SK-N-MC (cell line): Measurements from ENCODE around the gene FAM161A.
A peak's percentile ranks its signal among the peaks of the same experiment; 100 is the strongest.
"Not testable (repeated sequence)": the region's sequence is repeated elsewhere in the genome, so short reads cannot be mapped to it uniquely, and the experiment has no call there.

Source experiments
- DNase-seq: peaks from one replicate; pipeline ENCODE4 v3.0.0-alpha.2; 2011; ENCODE audit warnings: low read depth, low spot score
- H3K27ac ChIP-seq: fragments of 200-600 bp; sonication (generic); 2 replicates; pipeline ENCODE4 v1.5.1; 2016; ENCODE audit warnings: mixed run types
- H3K36me3 ChIP-seq: fragments of 200-600 bp; sonication (generic); 2 replicates; pipeline ENCODE4 v1.6.1; 2017; ENCODE audit warnings: antibody characterized with exemption, low read length, mixed read lengths; ENCODE audit not compliant: insufficient read depth
- H3K4me3 ChIP-seq: fragments of 200-600 bp; sonication (generic); 2 replicates; pipeline ENCODE4 v1.5.1; 2016
- H3K9ac ChIP-seq: fragments of 200-600 bp; sonication (generic); 2 replicates; pipeline ENCODE4 v1.8.0; 2017; ENCODE audit warnings: mixed run types, mixed read lengths; ENCODE audit not compliant: insufficient read length
- H3K9me3 ChIP-seq: fragments of 200-600 bp; sonication (generic); 2 replicates; pipeline ENCODE4 v1.6.1; 2017; ENCODE audit warnings: low read depth, mild to moderate bottlenecking, antibody characterized with exemption, low read length, moderate library complexity, mixed read lengths
- EZH2 ChIP-seq: fragments of 200-600 bp; sonication (generic); IDR thresholded peaks from one replicate; pipeline ENCODE4 v1.6.1; 2017; ENCODE audit warnings: antibody characterized with exemption
- FOXP2 ChIP-seq: optimal IDR thresholded peaks from 2 replicates; pipeline ENCODE3; 2011; ENCODE audit warnings: mild to moderate bottlenecking, moderate library complexity; ENCODE audit not compliant: insufficient read depth; ENCODE audit errors: extremely low read length, control extremely low read depth
- POLR2AphosphoS5 ChIP-seq: IDR thresholded peaks from 2 replicates; pipeline ENCODE4 v1.6.1; 2012; ENCODE audit warnings: mild to moderate bottlenecking, low read depth, low read length, borderline replicate concordance

Gene FAM161A

DNA sequence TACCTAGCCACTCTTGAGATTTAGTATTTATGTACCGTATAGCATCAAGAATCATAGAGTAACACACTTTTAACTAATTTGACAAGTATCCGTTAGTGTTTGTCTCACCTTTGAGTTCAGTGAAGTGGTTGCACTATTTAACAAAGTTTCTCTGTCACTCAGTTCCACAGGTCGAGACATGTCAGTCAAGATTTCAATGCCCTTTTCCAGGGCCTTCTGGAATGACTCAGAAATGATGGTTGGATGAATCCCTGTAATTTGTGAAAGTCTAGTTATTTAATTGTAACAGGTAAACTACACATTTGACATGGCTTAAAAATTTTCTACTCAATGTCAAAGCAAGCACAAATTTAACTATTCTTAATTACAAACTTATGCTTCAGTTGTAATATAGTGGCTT is 24.9 kb upstream of the FAM161A start:
- DNase-seq = no peak
- TF ChIP-seq FOXP2 = no peak
- TF ChIP-seq EZH2 = no peak
- TF ChIP-seq POLR2AphosphoS5 = no peak

DNA sequence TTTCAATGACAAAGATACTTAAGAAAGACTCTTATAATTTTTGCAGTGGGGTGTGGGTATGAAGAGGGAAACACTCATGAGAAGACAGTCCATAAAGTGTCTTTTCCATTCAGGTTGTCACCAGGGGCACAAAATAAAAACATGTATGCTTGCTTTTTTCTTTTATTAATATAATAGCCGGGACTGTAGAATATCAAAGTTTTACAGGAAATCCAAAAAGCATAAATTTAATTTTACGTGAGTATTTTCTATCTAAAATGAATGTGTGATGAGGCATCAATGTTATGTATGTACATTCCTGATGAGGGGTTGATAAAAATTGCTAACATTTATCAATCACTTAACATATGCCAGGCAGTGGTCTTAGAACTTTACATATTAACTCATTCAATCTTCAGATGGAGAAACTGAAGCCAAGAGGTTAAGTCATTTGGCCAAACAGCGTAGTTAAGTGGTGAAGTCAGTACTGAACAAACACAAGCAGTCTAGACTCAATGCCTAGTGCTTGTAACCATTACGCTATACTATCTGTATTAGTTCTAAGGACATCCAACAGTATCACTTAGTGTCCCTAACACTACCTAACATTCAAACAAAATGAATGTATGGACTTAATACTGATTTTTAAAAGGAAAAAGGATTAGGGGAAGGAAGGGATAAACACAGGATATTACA is 23.8 kb upstream of the FAM161A start:
- Histone ChIP-seq H3K27ac (no peak overlapping the region), H3K36me3 (peaks cover 99% of the 10 kb centered on the region), H3K4me3 (no peak overlapping the region), H3K9me3 (no peaks in the 10 kb centered on the region), H3K9ac (no peak overlapping the region)
- DNase-seq = no peak
- TF ChIP-seq POLR2AphosphoS5 = no peak
- TF ChIP-seq FOXP2 = no peak
- no peak for TF ChIP-seq EZH2

More for the DNA sequence above, 24.9 kb upstream of the FAM161A start:
- H3K9ac ChIP-seq = no peak overlapping the region
- no peak overlapping the region for H3K4me3 ChIP-seq
- H3K27ac ChIP-seq = no peak overlapping the region
- no peaks in the 10 kb centered on the region for H3K9me3 ChIP-seq
- H3K36me3 ChIP-seq = peaks cover 99% of the 10 kb centered on the region

DNA sequence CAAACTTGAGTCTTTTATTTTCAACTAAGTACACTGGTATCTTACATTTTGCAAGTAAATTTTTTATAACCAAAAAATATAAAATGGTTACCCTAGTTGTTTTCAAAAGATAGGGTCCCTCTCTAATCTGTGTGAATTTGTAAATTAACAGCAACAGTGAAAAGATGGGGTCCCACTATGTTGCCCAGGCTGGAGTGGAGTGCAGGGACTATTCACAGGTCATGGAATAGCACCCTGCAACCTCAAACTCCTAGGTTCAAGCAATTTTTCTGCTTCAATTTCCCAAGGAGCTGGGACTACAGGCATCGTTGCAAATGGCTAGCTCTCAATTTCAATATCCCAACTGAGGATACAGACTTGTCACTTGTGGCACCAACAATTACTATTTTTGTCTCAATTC is 22.5 kb upstream of the FAM161A start:
- Histone ChIP-seq H3K36me3 (peaks cover 99% of the 10 kb centered on the region), H3K4me3 (no peak overlapping the region), H3K9me3 (no peaks in the 10 kb centered on the region), H3K27ac (no peak overlapping the region), H3K9ac (no peak overlapping the region)
- no peak for DNase-seq
- TF ChIP-seq EZH2 (no peak), FOXP2 (no peak)

DNA sequence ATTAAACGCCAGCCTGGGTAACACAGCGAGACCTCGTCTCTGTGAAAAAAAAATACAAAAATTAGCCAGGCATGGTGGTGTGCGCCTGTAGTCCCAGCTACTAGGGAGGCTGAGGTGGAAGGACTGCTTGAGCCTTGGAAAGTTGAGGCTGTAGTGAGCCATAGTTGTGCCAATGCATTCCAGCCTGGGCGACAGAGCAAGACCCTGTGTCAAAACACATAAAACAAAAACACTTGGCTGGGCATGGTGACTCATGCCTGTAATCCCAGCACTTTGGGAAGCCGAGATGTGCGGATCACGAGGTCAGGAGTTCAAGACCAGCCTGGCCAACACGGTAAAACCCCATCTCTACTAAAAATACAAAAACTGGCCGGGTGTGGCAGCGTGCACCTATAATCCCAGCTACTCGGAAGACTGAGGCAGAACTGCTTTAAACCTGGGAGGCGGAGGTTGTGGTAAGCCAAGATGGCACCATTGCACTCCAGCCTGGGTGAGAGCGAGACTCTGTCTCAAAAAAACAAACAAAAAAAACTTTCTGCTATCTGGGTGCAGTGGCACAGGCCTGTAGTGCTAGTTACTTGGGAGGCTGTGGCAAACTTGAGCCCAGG is 12.7 kb upstream of the FAM161A start:
- H3K27ac ChIP-seq, H3K9me3 ChIP-seq, H3K9ac ChIP-seq, DNase-seq, H3K4me3 ChIP-seq: not testable (repeated sequence)
- peaks cover 67% of the 10 kb centered on the region for H3K36me3 ChIP-seq

DNA sequence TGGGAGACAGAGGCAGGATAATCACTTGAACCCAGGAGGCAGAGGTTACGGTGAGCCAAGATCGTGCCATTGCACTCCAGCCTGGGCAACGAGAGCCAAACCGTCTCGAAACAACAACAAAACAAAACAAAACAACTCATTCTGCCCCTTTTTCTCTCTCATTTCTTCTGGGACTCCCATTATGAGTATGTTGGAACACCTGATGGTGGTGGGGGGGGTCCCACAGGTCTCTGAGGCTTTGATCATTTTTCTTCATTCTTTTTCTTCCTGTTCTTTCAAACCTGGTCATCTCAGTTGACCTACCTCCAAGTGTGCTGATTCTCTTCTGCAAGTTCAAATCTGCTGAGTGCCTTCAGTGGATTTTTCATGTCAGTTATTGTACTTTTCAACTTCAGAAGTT is 8.2 kb upstream of the FAM161A start:
- H3K4me3 ChIP-seq = no peak overlapping the region
- no peaks in the 10 kb centered on the region for H3K9me3 ChIP-seq
- TF ChIP-seq FOXP2 = no peak
- no peak for TF ChIP-seq POLR2AphosphoS5
- no peak for TF ChIP-seq EZH2
- H3K36me3 ChIP-seq = peaks cover 26% of the 10 kb centered on the region
- H3K9ac ChIP-seq = no peak overlapping the region
- H3K27ac ChIP-seq = no peak overlapping the region
- no peak for DNase-seq

DNA sequence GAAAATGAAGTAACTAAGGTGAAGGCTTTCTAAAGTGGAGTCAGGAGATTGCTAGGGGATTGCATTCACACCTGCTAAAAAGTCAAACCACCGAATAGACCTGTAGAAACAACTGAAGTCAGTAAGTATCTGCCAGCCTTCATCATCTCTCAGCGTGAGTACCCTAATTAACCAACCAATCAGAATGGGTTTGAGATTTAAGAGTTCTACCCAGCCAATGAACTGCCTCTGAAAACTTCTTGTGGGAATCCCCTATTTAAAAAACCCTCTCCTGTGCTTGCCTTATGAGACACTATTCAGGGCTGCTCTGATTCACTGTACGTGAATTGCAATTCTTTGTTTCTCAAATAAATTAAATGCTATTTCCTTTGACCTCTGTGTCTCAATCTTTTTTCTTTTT is 3.4 kb upstream of the FAM161A start:
- Histone ChIP-seq H3K9ac (no peak overlapping the region), H3K9me3 (no peaks in the 10 kb centered on the region), H3K36me3 (no peaks in the 10 kb centered on the region), H3K27ac (no peak overlapping the region), H3K4me3 (no peak overlapping the region)
- no peak for DNase-seq
- TF ChIP-seq EZH2 (no peak), POLR2AphosphoS5 (no peak), FOXP2 (no peak)

DNA sequence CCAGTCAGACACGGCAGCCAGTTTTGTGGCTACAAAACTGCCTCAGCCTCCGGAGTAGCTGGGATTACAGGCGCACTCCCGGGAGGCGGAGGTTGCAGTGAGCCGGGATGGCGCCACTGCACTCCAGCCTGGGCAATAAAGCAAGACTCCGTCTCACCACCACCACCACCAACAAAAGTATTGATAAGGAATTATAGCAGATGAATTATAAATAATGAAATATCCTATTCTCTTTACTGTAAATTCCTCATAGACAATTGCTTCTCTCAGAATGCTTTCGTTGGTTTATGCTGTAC is 1.4 kb upstream of the FAM161A start:
- TF ChIP-seq POLR2AphosphoS5 = no peak
- Histone ChIP-seq H3K36me3 (no peaks in the 10 kb centered on the region), H3K9ac (no peak overlapping the region), H3K4me3 (no peak overlapping the region), H3K9me3 (no peaks in the 10 kb centered on the region), H3K27ac (no peak overlapping the region)
- DNase-seq = no peak

DNA sequence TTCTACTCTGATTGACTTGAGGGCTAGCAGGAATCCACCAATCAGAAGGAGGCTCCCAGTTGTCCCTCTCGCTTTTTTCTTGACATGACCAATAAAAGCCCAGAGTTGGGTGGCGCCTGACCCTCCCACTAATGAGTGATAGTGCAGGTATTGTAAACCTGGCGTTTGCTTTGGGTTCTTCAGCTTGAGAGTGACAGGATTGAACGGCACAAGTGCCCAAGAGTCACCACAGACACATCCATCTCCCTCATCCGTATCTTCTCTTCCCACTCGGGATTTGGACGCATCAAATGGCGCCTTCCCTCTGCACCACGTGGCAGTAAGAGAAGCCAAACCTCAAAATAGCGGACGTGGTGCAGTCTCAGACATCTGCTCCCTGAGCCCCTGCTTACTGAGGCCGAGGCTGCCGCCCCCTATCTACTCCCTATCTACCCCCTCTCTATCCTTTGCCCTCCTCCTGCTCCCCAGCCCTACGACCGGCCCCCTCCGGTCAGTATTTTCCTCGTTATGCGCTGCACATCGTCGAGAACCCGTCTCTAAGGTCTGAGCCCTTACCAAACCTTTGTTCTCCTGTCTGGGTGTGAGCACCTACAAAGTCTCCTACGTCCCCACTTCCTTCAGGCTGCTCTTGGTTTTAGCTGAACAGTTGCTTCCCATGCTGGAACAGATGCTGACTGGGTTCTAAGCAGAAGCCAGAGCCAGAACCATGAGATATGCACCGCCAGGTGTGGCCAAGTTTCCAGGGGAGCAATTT is 881 bp upstream of the FAM161A start:
- no peak for TF ChIP-seq FOXP2
- TF ChIP-seq EZH2 = no peak
- no peak; the same call in 1 of the 2 replicates for TF ChIP-seq POLR2AphosphoS5
- Histone ChIP-seq H3K27ac (no peak overlapping the region; the same call in 1 of the 2 replicates), H3K9me3 (no peaks in the 10 kb centered on the region), H3K4me3 (peak overlapping the region; percentile 91), H3K9ac (no peak overlapping the region), H3K36me3 (no peaks in the 10 kb centered on the region)
- DNase-seq = peak; percentile 94
